ENCODE data around the gene WWOX. TPM values are rescaled to one million over a fixed set of nuclear protein-coding genes. Genes with fewer than 3 reads are reported as not detected.

Gene WWOX
- polyA plus RNA-seq, 1 donor from 2014 or later: 25.6 TPM

- TF ChIP-seq RAD21 (conservative IDR thresholded peaks at IDR 0.05) (no peak), TAF1 (IDR thresholded peaks at IDR 0.05; ENCODE audit: low read depth) (no peak)
- Histone ChIP-seq H3K79me2 (replicated peaks; ENCODE audit: insufficient read depth, low read length) (no peaks in the 10 kb centered on the region), H3K9ac (ENCODE audit: low read length) (no peak overlapping the region), H3K27ac (ENCODE audit: low read length) (no peak overlapping the region), H4K20me1 (ENCODE audit: insufficient read depth) (no peaks in the 10 kb centered on the region), H2AFZ (ENCODE audit: low read depth, low read length) (no peak overlapping the region), H3K4me3 (ENCODE audit: low read length) (no peak overlapping the region), H3K9me2 (ENCODE audit: insufficient read depth, low read length) (no peaks in the 10 kb centered on the region), H3F3A (ENCODE audit: insufficient read depth, low read length, poor library complexity, severe bottlenecking) (no peaks in the 10 kb centered on the region), H3K9me3 (ENCODE audit: low read length) (no peaks in the 10 kb centered on the region), H3K27me3 (ENCODE audit: insufficient read depth, low read depth, low read length) (no peaks in the 10 kb centered on the region), H3K36me3 (ENCODE audit: insufficient read depth, low read length) (no peaks in the 10 kb centered on the region), H3K4me2 (ENCODE audit: low read length) (no peak overlapping the region)
Measured at GRCh38 chr16:78939597-78939996, 840.1 kb downstream of the WWOX start.

- Histone ChIP-seq H3K27me3 (ENCODE audit: insufficient read depth, low read depth, low read length) (no peaks in the 10 kb centered on the region), H3K36me3 (ENCODE audit: insufficient read depth, low read length) (no peaks in the 10 kb centered on the region), H3K79me2 (replicated peaks; ENCODE audit: insufficient read depth, low read length) (no peaks in the 10 kb centered on the region), H2AFZ (ENCODE audit: low read depth, low read length) (no peak overlapping the region), H3K4me3 (ENCODE audit: low read length) (no peak overlapping the region), H3K9me3 (ENCODE audit: low read length) (no peaks in the 10 kb centered on the region), H3K9me2 (ENCODE audit: insufficient read depth, low read length) (no peaks in the 10 kb centered on the region), H3K9ac (ENCODE audit: low read length) (no peak overlapping the region), H4K20me1 (ENCODE audit: insufficient read depth) (no peaks in the 10 kb centered on the region), H3F3A (ENCODE audit: insufficient read depth, low read length, poor library complexity, severe bottlenecking) (no peaks in the 10 kb centered on the region), H3K27ac (ENCODE audit: low read length) (no peak overlapping the region), H3K4me2 (ENCODE audit: low read length) (no peak overlapping the region)
- TF ChIP-seq SMC3 (conservative IDR thresholded peaks at IDR 0.05; ENCODE audit: poor library complexity): no peak
- TF ChIP-seq RAD21 (conservative IDR thresholded peaks at IDR 0.05): no peak
- TF ChIP-seq POLR2AphosphoS5 (IDR thresholded peaks at IDR 0.05): no peak
Measured at GRCh38 chr16:78942625-78943245, 843.3 kb downstream of the WWOX start.

- TF ChIP-seq POLR2AphosphoS5 (IDR thresholded peaks at IDR 0.05): no peak
- TF ChIP-seq EP300 (conservative IDR thresholded peaks at IDR 0.05; ENCODE audit: poor library complexity, severe bottlenecking): no peak
- TF ChIP-seq REST (IDR thresholded peaks at IDR 0.05; ENCODE audit: borderline replicate concordance): no peak
- no peak for TF ChIP-seq RAD21 (conservative IDR thresholded peaks at IDR 0.05)
- TF ChIP-seq CTCF (IDR thresholded peaks at IDR 0.05; ENCODE audit: poor library complexity, severe bottlenecking): no peak
- no peak for TF ChIP-seq TAF1 (IDR thresholded peaks at IDR 0.05; ENCODE audit: low read depth)
- no peak for TF ChIP-seq EZH2 (IDR thresholded peaks at IDR 0.05; ENCODE audit: borderline replicate concordance, insufficient read depth, low read length, poor library complexity, severe bottlenecking)
- TF ChIP-seq SMC3 (conservative IDR thresholded peaks at IDR 0.05; ENCODE audit: poor library complexity): no peak
- no peak for TF ChIP-seq MXI1 (conservative IDR thresholded peaks at IDR 0.05; ENCODE audit: poor library complexity, severe bottlenecking)
- no peak overlapping the region for H3K9ac ChIP-seq (ENCODE audit: low read length)
- H3F3A ChIP-seq (ENCODE audit: insufficient read depth, low read length, poor library complexity, severe bottlenecking): no peaks in the 10 kb centered on the region
- no peaks in the 10 kb centered on the region for H3K9me3 ChIP-seq (ENCODE audit: low read length)
- no peak overlapping the region for H2AFZ ChIP-seq (ENCODE audit: low read depth, low read length)
- H3K4me3 ChIP-seq (ENCODE audit: low read length): no peak overlapping the region
- no peak overlapping the region for H3K4me2 ChIP-seq (ENCODE audit: low read length)
- no peak overlapping the region for H3K27ac ChIP-seq (ENCODE audit: low read length)
- H4K20me1 ChIP-seq (ENCODE audit: insufficient read depth): no peaks in the 10 kb centered on the region
- no peaks in the 10 kb centered on the region for H3K9me2 ChIP-seq (ENCODE audit: insufficient read depth, low read length)
- H3K79me2 ChIP-seq (replicated peaks; ENCODE audit: insufficient read depth, low read length): no peaks in the 10 kb centered on the region
- no peaks in the 10 kb centered on the region for H3K36me3 ChIP-seq (ENCODE audit: insufficient read depth, low read length)
- no peaks in the 10 kb centered on the region for H3K27me3 ChIP-seq (ENCODE audit: insufficient read depth, low read depth, low read length)
Measured at GRCh38 chr16:78945336-78945735, 845.9 kb downstream of the WWOX start.

All from neural cell (in vitro differentiated cells).